Stimulated activated CD8-positive, alpha-beta memory T cell treated with anti-CD3 and anti-CD28 coated beads, Interleukin-4, amount 100 ng/mL, for 4 hours (primary cell): Measurements from ENCODE around the gene TRAK2.
"Not testable (repeated sequence)": the region's sequence is repeated elsewhere in the genome, so short reads cannot be mapped to it uniquely, and the experiment has no call there.

Experiments used
- DNase-seq, 2 donors: peaks; one replicate each; pipeline ENCODE4 v3.0.0-alpha.2; 2020; ENCODE audit warnings: low read depth in 2 of 2, low spot score in 1 of 2

The TRAK2 gene

GRCh38 chr2:201452058-201452921 is 1.0 kb upstream of the TRAK2 start:
- DNase-seq = no peak

- DNase-seq = no peak
These were observed 335 bp downstream of the TRAK2 start for GRCh38 chr2:201450954-201451291.

GRCh38 chr2:201448701-201449100 is 2.6 kb downstream of the TRAK2 start:
- DNase-seq = no peak

GRCh38 chr2:201448061-201448460 is 3.2 kb downstream of the TRAK2 start:
- DNase-seq = no peak

- no peak for DNase-seq
These were observed 4.2 kb downstream of the TRAK2 start for GRCh38 chr2:201447086-201447485.

- no peak for DNase-seq
These were observed 6.4 kb downstream of the TRAK2 start for GRCh38 chr2:201444746-201445465.

GRCh38 chr2:201441409-201441808 is 9.8 kb downstream of the TRAK2 start:
- no peak for DNase-seq

- no peak for DNase-seq
These were observed 11.1 kb downstream of the TRAK2 start for GRCh38 chr2:201440182-201440581.

- DNase-seq = not testable (repeated sequence)
These were observed 11.8 kb downstream of the TRAK2 start for GRCh38 chr2:201439336-201439922.

- DNase-seq = no peak
These were observed 15.1 kb downstream of the TRAK2 start for GRCh38 chr2:201436141-201436540.

- no peak for DNase-seq
These were observed 17.8 kb downstream of the TRAK2 start for GRCh38 chr2:201433394-201433995.

- no peak for DNase-seq
These were observed 18.5 kb downstream of the TRAK2 start for GRCh38 chr2:201432621-201433393.

GRCh38 chr2:201432038-201432620 is 19.1 kb downstream of the TRAK2 start:
- DNase-seq = no peak

- DNase-seq = no peak
These were observed 20.4 kb downstream of the TRAK2 start for GRCh38 chr2:201430839-201431238.

GRCh38 chr2:201430322-201430721 is 20.9 kb downstream of the TRAK2 start:
- DNase-seq = not testable (repeated sequence)

GRCh38 chr2:201429835-201430234 is 21.4 kb downstream of the TRAK2 start:
- DNase-seq = not testable (repeated sequence)

GRCh38 chr2:201428366-201428765 is 22.9 kb downstream of the TRAK2 start:
- DNase-seq = not testable (repeated sequence)

- no peak for DNase-seq
These were observed 25.3 kb downstream of the TRAK2 start for GRCh38 chr2:201425952-201426351.

- no peak for DNase-seq
These were observed 30.7 kb downstream of the TRAK2 start for GRCh38 chr2:201420442-201421113.

GRCh38 chr2:201419986-201420385 is 31.3 kb downstream of the TRAK2 start:
- no peak for DNase-seq
